RWPE1 (cell line): Measurements from ENCODE around the gene CCDC60.

ENCODE experiments used
- CTCF ChIA-PET: fragments of 350-600 bp; sonication (Branson Sonifier 250); formaldehyde crosslinking; extraction: SDS; loops from one replicate; lab custom pipeline; 2021; lab: Yijun Ruan, JAX
- POLR2A ChIA-PET: fragments of 400-600 bp; formaldehyde crosslinking; extraction: SDS; loops from one replicate; lab custom pipeline; 2020; ENCODE audit warnings: antibody characterized with exemption; ENCODE audit not compliant: low non-redundant PET; lab: Yijun Ruan, JAX
- DNase-seq: peaks from one replicate; pipeline ENCODE4 v3.0.0; 2012; ENCODE audit warnings: low spot score
- H3K27ac ChIP-seq: fragments of 450-650 bp; 2 replicates; pipeline ENCODE4 v1.5.1; 2017
- CTCF ChIP-seq: fragments of 450-650 bp; conservative IDR thresholded peaks from 2 replicates; pipeline ENCODE4 v1.5.1; 2017; ENCODE audit warnings: low read depth, mild to moderate bottlenecking

CCDC60 gene

GRCh38 chr12:119547001-119547400, 212.5 kb downstream of the CCDC60 start:
- ChIA-PET POLR2A (no interaction called here), CTCF (interaction anchor here (0.9 kb wide), 1 partner anchor 134 kb away, joined by 3 read pairs; no protein-coding TSS in a partner anchor)
- no peak for DNase-seq

GRCh38 chr12:119556854-119557253, 222.3 kb downstream of the CCDC60 start:
- POLR2A ChIA-PET, result no interaction called here
- TF ChIP-seq CTCF, result no peak
- CTCF ChIA-PET, result no interaction called here
- DNase-seq, result no peak
- no peak overlapping the region for H3K27ac ChIP-seq

More at GRCh38 chr12:119547001-119547400, 212.5 kb downstream of the CCDC60 start:
- TF ChIP-seq CTCF, result no peak
- H3K27ac ChIP-seq, result no peak overlapping the region

- ChIA-PET CTCF (no interaction called here), POLR2A (no interaction called here)
- TF ChIP-seq CTCF, result no peak
- DNase-seq, result no peak
- no peak overlapping the region for H3K27ac ChIP-seq
Observed at GRCh38 chr12:119565404-119565803, 230.9 kb downstream of the CCDC60 start.

- no peak for DNase-seq
- no peak overlapping the region for H3K27ac ChIP-seq
- CTCF ChIA-PET, result no interaction called here
- POLR2A ChIA-PET, result no interaction called here
- TF ChIP-seq CTCF, result no peak
Observed at GRCh38 chr12:119570771-119571170, 236.2 kb downstream of the CCDC60 start.

- CTCF ChIA-PET, result no interaction called here
- POLR2A ChIA-PET, result no interaction called here
- H3K27ac ChIP-seq, result no peak overlapping the region
- no peak for TF ChIP-seq CTCF
- no peak for DNase-seq
Observed at GRCh38 chr12:119573086-119573485, 238.6 kb downstream of the CCDC60 start.

GRCh38 chr12:119574255-119574654, 239.7 kb downstream of the CCDC60 start:
- ChIA-PET POLR2A (no interaction called here), CTCF (no interaction called here)
- no peak for DNase-seq
- H3K27ac ChIP-seq, result no peak overlapping the region
- no peak for TF ChIP-seq CTCF
